GM21447 (cell line): ENCODE measurements around the gene DMAP1.

Experiments
- ATAC-seq: cut with Tn5 transposase; IDR thresholded peaks from one replicate; pipeline ENCODE4 v1.9.1; 2021; ENCODE audit not compliant: unreplicated experiment

Gene DMAP1

GRCh38 chr1:44251989-44252671 lies 38.9 kb downstream of the DMAP1 start:
- ATAC-seq, result no peak

- no peak for ATAC-seq
Measured at GRCh38 chr1:44254392-44254910, 41.2 kb downstream of the DMAP1 start.

- no peak for ATAC-seq
Measured at GRCh38 chr1:44256762-44257554, 43.7 kb downstream of the DMAP1 start.

GRCh38 chr1:44259090-44259489 lies 45.8 kb downstream of the DMAP1 start:
- ATAC-seq, result no peak

GRCh38 chr1:44260792-44261170 lies 47.5 kb downstream of the DMAP1 start:
- ATAC-seq, result no peak

- no peak for ATAC-seq
Measured at GRCh38 chr1:44261171-44261817, 48.0 kb downstream of the DMAP1 start.

- no peak for ATAC-seq
Measured at GRCh38 chr1:44261962-44262361, 48.7 kb downstream of the DMAP1 start.

- ATAC-seq, result no peak
Measured at GRCh38 chr1:44262414-44262813, 49.1 kb downstream of the DMAP1 start.

GRCh38 chr1:44262816-44263567 lies 49.7 kb downstream of the DMAP1 start:
- no peak for ATAC-seq

GRCh38 chr1:44263568-44264450 lies 50.5 kb downstream of the DMAP1 start:
- ATAC-seq, result no peak

GRCh38 chr1:44264451-44264771 lies 51.1 kb downstream of the DMAP1 start:
- ATAC-seq, result no peak

- no peak for ATAC-seq
Measured at GRCh38 chr1:44265656-44266358, 52.5 kb downstream of the DMAP1 start.

- no peak for ATAC-seq
Measured at GRCh38 chr1:44266400-44267344, 53.4 kb downstream of the DMAP1 start.

- no peak for ATAC-seq
Measured at GRCh38 chr1:44267438-44267837, 54.2 kb downstream of the DMAP1 start.

- ATAC-seq, result no peak
Measured at GRCh38 chr1:44268054-44268453, 54.8 kb downstream of the DMAP1 start.
